HUES6 (cell line): ENCODE measurements around the gene ODAD3.

Experiments
- H3K27ac ChIP-seq: 2 replicates; pipeline ENCODE4 v1.7.0; 2013; ENCODE audit warnings: low read depth, mild to moderate bottlenecking, low read length, inconsistent platforms
- H3K27me3 ChIP-seq: 2 replicates; pipeline ENCODE4 v1.6.1; 2013; ENCODE audit warnings: low read length; ENCODE audit not compliant: control insufficient read depth, insufficient read depth
- H3K36me3 ChIP-seq: 2 replicates; pipeline ENCODE4 v1.6.1; 2013; ENCODE audit warnings: low read length; ENCODE audit not compliant: control insufficient read depth, insufficient read depth
- H3K4me1 ChIP-seq: 2 replicates; pipeline ENCODE4 v1.6.1; 2013; ENCODE audit warnings: low read length; ENCODE audit not compliant: control insufficient read depth, insufficient read depth
- H3K4me3 ChIP-seq: 2 replicates; pipeline ENCODE4 v1.5.1; 2013; ENCODE audit warnings: low read depth, low read length
- H3K9ac ChIP-seq: one replicate; pipeline ENCODE4 v1.6.1; 2013; ENCODE audit warnings: mild to moderate bottlenecking, low read length
- H3K9me3 ChIP-seq: 2 replicates; pipeline ENCODE4 v1.6.1; 2013; ENCODE audit warnings: low read depth, low read length; ENCODE audit not compliant: control insufficient read depth, insufficient read depth

Gene ODAD3

GRCh38 chr19:11435057-11435832 is at the start of gene ODAD3, which contains the start of gene PRKCSH:
Gene ODAD3 (minus strand): TSS chr19:11435121. CDS start chr19:11435016, 105 bp downstream.
Gene PRKCSH (plus strand): TSS chr19:11435635. CDS start chr19:11436118, 483 bp downstream.
- H3K9me3 ChIP-seq = no peaks in the 10 kb centered on the region
- H3K36me3 ChIP-seq = peaks cover 35% of the 10 kb centered on the region
- peak within 1 kb of the TSS; percentile 88 for H3K27ac ChIP-seq
- no peaks in the 10 kb centered on the region for H3K27me3 ChIP-seq
- H3K4me3 ChIP-seq = peak within 1 kb of the TSS; percentile 100
- H3K4me1 ChIP-seq = peaks cover 6% of the 10 kb centered on the region
- H3K9ac ChIP-seq = peak within 1 kb of the TSS; percentile 98

- H3K4me3 ChIP-seq = no peak overlapping the region; the same call in 1 of the 2 replicates
Observed at GRCh38 chr19:11483366-11484111, 48.6 kb upstream of the ODAD3 start.

GRCh38 chr19:11482384-11483050 is 47.6 kb upstream of the ODAD3 start:
- Histone ChIP-seq H3K36me3 (no peaks in the 10 kb centered on the region), H3K27me3 (peaks cover 46% of the 10 kb centered on the region), H3K9me3 (no peaks in the 10 kb centered on the region), H3K4me3 (peak overlapping the region; percentile 47), H3K9ac (no peak overlapping the region), H3K4me1 (peaks cover 4% of the 10 kb centered on the region; the same call in 1 of the 2 replicates), H3K27ac (no peak overlapping the region)

More at GRCh38 chr19:11483366-11484111, 48.6 kb upstream of the ODAD3 start:
- H3K27ac ChIP-seq = no peak overlapping the region
- H3K9ac ChIP-seq = no peak overlapping the region
- H3K27me3 ChIP-seq = peaks cover 37% of the 10 kb centered on the region
- no peaks in the 10 kb centered on the region for H3K36me3 ChIP-seq
- H3K9me3 ChIP-seq = no peaks in the 10 kb centered on the region
- peaks cover 4% of the 10 kb centered on the region; the same call in 1 of the 2 replicates for H3K4me1 ChIP-seq

DNA sequence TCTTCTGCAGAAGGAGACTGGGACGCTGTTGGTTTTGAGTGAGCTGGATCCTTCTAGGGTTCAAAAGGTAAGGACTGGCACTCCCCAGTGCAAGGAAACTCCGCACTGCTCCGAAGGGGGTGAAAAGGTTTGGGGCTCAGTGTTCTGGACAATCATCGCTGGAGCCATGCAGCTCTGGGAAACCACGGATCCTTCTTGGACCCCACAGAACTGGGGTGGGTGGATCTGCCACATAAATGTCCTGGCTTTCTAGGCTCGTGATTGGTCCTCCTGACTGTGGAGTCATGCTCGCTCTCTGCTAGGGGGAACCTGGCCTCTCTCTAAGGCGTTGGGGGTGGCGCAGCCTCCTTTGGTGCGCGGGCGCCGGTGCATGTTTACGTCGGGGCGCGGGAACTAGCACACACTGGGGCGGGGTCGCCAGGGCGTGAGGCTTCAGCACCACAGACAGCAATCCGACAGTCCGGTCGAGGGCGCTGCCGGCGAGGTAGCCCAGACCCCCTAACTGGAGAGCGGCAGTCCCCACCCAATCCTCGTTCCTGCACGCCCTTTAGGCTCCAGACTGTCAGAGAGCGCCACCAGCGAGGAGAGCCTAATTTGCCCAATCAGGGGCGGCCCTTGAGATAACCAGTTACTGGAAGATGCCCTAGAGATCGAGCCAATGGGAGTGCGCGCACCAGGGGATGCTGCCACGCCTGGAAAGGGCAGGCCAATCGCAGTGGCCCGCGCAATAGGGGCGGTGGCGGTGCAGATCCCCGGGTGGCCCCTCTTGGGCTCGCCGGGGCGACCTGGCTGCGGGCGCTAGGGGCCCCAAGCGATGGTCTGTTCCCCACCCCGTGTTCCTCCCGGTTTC is 46.8 kb upstream of the ODAD3 start:
- peaks cover 4% of the 10 kb centered on the region; the same call in 1 of the 2 replicates for H3K4me1 ChIP-seq
- no peak overlapping the region for H3K9ac ChIP-seq
- H3K9me3 ChIP-seq = no peaks in the 10 kb centered on the region
- no peak overlapping the region for H3K27ac ChIP-seq
- peak overlapping the region; percentile 47 for H3K4me3 ChIP-seq
- H3K36me3 ChIP-seq = no peaks in the 10 kb centered on the region
- H3K27me3 ChIP-seq = peaks cover 46% of the 10 kb centered on the region

- H3K9me3 ChIP-seq = no peaks in the 10 kb centered on the region
- peak within 1 kb of the TSS; percentile 47; the same call in 1 of the 2 replicates for H3K4me3 ChIP-seq
- H3K4me1 ChIP-seq = peaks cover 4% of the 10 kb centered on the region; the same call in 1 of the 2 replicates
- no peak within 1 kb of the TSS for H3K27ac ChIP-seq
- H3K9ac ChIP-seq = no peak within 1 kb of the TSS
- H3K36me3 ChIP-seq = no peaks in the 10 kb centered on the region
- peaks cover 46% of the 10 kb centered on the region for H3K27me3 ChIP-seq
Observed at GRCh38 chr19:11480715-11481533, 46.0 kb upstream of the ODAD3 start, which contains the start of gene ELAVL3. Gene ELAVL3 (minus strand): TSS chr19:11481046. CDS start chr19:11480608, 438 bp downstream.

- H3K36me3 ChIP-seq = no peaks in the 10 kb centered on the region
- H3K4me3 ChIP-seq = peak overlapping the region; percentile 29; the same call in 1 of the 2 replicates
- no peak overlapping the region for H3K9ac ChIP-seq
- H3K27me3 ChIP-seq = peaks cover 46% of the 10 kb centered on the region
- peaks cover 4% of the 10 kb centered on the region; the same call in 1 of the 2 replicates for H3K4me1 ChIP-seq
- no peaks in the 10 kb centered on the region for H3K9me3 ChIP-seq
- no peak overlapping the region for H3K27ac ChIP-seq
Observed at GRCh38 chr19:11479898-11480714, 45.2 kb upstream of the ODAD3 start.

GRCh38 chr19:11479090-11479897 is 44.4 kb upstream of the ODAD3 start:
- H3K27ac ChIP-seq = no peak overlapping the region
- no peaks in the 10 kb centered on the region for H3K36me3 ChIP-seq
- peaks cover 4% of the 10 kb centered on the region; the same call in 1 of the 2 replicates for H3K4me1 ChIP-seq
- H3K9me3 ChIP-seq = no peaks in the 10 kb centered on the region
- peak overlapping the region; percentile 48 for H3K4me3 ChIP-seq
- peaks cover 46% of the 10 kb centered on the region for H3K27me3 ChIP-seq
- H3K9ac ChIP-seq = no peak overlapping the region

- H3K27ac ChIP-seq = no peak overlapping the region
- H3K36me3 ChIP-seq = no peaks in the 10 kb centered on the region
- peak overlapping the region; percentile 48; the same call in 1 of the 2 replicates for H3K4me3 ChIP-seq
- peaks cover 4% of the 10 kb centered on the region; the same call in 1 of the 2 replicates for H3K4me1 ChIP-seq
- no peaks in the 10 kb centered on the region for H3K9me3 ChIP-seq
- peaks cover 46% of the 10 kb centered on the region for H3K27me3 ChIP-seq
- H3K9ac ChIP-seq = no peak overlapping the region
Observed at GRCh38 chr19:11478167-11479089, 43.5 kb upstream of the ODAD3 start.
